Stimulated activated CD4-positive, alpha-beta T cell treated with anti-CD3 and anti-CD28 coated beads, Interleukin-4, amount 100 ng/mL, for 1 hour (primary cell): Measurements from ENCODE around the gene KIAA1217.
"Not testable (repeated sequence)": the region's sequence is repeated elsewhere in the genome, so short reads cannot be mapped to it uniquely, and the experiment has no call there.

ENCODE experiments used
- DNase-seq: peaks from one replicate; pipeline ENCODE4 v3.0.0-alpha.2; 2020

KIAA1217 gene

DNA sequence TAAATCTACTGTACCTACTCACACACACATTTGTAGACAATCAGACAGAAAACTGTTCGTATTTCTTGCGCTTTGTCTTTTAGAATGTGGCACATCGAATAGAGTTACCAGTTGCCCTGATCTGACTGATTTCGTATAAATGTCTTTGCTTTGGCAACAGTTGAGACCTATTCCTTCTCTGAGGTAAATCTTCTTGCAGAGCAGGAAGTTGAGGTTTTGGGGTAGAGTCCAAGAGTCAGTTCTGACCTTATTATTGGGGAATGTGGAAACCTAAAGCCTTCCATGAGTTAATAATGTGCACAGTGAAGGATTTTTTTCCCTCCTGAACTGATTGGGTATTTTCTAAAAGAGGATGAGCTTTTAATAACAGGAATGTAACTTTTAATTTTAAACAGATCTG, 135.3 kb downstream of the KIAA1217 start:
- no peak for DNase-seq

DNA sequence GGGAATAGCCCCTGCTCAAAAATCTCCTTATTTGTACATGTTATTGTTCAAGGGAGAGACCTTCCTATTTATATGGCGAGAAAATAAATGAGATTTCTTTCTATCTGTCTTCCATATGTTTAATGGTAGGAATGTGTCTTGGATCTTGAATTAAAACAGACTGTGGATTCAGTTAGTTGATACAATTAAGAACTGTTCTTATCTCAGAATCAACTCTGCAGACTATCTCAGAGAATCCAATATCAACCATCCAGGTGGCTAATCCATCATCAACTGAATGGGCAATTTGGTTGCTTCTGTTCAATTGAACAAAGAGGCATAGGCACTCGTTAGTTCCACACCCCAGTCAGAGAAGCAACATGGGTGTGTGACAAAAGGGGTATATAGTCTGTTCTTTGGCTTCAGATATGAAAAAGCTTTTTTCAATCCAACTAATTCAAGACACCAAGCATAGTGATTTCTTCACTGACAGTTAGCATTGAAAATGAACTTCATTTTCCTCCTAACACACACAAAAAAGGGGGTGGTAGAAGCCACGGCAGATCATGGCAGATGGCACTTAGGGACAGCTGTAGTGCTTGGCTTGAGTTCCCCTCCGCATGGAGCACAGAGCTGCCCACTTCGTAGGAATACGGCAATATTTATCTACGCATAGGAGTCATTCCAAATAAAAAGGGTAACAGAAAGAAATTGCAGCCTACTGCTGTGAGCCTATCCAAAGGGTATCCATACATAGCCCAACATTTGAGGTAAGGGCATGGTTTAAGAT, 135.9 kb downstream of the KIAA1217 start:
- DNase-seq: no peak

DNA sequence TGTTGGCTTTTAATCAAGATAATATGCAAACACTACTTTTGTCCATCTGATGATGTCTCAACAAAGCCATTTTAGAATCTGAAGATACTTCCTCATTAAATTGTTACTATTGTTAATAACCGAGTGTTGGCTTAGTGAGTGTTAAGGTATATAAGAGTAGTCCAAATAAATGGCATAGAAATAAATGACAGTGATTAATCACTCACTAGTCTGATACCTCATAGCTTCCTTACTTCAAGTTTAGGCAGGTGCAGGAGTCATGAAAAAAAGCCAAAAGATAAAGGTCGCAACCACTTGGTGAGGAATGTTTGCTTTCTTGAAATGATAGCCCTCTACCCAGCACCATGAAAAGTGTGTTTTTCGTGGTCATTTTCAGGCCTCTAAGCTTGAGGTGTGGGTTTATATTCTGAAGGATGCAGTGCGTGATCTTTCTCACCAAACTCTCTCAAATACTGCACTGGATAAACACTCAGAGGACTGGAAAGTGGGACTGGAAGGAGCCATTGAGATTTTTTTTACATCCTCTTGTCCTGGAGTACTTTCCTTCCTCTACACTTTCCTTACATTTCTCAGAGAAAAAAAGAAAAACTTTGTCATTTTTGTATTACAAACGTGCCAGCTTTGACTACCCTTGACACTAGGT, 138.1 kb downstream of the KIAA1217 start:
- DNase-seq: no peak

DNA sequence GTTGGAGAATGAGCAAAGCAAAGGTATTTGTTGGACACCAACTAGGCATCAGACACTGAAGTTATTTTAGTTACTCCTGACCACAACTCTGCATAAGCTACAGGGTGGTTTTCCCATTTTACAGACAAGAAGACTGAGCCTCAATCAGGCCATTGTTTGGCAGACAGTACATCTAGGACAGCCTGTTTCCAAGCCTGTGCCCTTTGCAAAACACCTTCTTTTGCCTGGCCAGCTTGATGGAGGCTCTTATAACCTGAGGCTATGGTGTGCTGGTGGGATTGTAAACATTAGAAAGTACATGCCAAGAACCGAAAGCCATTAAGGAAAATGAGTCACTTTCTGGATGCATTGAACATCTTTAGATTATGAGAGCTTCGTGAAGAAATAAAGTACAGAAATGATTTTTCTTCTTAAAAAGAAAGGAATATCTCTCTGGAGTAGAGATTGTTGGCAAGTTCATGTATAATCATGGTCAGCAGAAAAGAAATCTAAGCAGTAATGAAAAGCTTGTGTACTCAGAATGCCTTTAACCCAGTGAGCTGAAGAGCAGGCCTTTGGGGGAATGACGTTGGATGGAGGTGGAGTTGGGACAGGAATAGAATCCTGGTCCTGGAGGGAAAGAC, 140.6 kb downstream of the KIAA1217 start:
- no peak for DNase-seq

DNA sequence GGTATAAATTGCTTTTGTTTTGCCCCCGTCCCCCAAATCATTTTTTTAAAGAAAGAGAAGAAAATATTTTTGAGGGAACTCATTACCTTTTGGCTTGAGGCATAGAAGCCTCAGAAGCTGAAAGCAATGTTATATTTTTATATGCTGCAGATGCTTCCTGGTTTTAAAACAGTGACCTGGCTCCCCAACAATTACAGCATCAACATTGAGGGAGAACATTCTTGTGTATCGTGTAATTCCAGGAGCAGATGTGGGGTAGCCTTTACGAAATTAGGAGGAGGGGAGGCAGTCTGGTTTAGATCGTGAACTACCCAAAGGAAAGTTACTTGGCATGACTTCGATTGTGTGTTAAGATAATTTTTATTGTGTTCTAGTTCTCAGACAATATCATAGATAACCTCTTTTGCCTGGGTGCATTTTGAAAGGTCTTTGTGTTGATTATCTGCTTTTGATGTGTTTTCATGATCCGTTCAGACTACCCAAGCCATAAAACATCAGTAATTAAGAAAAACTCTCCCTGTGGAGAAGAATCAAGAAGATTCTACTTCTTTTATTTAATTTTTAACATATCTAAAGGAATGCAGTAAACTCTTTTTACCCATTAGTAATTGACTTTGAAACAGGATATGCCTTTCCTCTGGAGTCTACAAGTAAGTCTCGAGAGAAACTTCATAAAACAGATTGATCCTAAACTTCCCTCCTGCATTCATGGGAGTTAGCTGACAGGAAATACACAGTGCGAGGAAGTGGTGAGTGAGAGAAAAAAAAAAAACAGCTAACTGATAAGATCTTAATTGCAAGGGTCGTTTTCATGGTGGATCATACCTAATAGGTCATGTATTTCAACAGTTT, 141.4 kb downstream of the KIAA1217 start:
- no peak for DNase-seq

DNA sequence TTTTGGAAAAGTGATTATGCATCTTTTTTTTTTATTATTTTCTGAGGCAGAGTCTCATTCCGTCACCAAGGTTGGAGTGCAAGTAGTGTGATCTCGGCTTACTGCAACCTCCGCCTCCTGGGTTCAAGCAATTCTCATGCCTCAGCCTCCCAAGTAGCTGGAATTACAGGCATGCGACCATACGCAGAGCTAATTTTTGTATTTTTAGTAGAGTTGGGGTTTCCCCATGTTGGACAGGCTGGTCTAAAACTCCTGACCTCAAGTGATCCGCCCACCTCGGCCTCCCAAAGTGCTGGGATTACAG, 141.9 kb downstream of the KIAA1217 start:
- DNase-seq: not testable (repeated sequence)

DNA sequence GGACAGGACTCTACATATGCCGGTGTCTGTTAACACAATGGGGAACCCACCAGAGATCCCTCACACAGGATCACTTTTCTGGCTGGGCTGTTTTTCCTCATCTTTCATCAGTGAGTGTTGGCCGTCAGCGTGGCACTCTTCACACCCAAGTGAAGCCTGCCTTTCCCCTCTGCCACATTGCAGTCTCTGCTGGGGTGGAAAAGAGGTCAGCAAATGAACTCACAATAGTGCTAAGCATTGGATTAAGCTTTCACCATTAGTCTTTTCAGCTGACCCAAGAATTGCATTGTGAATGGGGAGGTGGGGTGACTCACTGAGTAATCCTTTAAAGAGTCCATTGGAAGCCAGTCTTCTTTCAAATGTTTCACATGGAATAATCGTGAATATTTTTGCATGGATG, 143.0 kb downstream of the KIAA1217 start:
- no peak for DNase-seq

DNA sequence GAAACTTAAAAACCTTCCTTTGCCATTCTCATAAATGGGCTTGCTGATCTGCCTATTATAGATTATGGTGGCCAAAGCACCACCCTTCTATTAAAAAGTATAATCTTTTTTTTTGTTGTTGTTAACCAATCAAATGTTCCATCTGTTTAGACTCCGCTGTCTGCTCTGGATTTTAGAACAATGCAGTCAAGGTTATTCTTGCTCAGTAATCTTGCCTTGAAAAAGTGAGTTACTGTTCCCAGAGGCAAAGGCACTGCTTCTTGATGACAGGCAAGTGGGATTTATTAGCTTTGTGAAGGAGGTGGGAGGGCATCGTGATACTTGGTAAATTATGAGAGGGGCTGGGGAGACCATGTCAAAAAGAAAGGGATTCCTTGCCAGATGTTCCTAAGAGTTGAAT, 143.5 kb downstream of the KIAA1217 start:
- no peak for DNase-seq

DNA sequence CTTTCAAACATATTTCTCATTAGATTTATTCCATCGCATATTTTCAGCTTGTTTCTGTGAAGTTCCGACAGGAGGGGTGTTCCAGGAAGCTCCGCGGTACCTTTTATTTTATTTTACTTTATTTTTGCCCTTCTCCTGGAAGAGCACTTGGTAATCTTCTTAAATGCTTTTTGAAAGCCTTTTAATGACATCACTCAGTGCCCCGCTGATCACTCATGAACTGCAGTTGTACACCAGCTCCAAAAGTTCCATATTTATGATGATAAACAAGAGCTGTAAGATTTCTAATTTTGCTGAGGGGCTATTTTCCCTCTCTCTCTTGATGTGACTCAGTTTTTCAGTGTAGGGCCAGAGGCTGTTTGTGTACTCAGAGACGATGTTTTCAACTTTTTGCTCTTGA, 144.4 kb downstream of the KIAA1217 start:
- DNase-seq: no peak

DNA sequence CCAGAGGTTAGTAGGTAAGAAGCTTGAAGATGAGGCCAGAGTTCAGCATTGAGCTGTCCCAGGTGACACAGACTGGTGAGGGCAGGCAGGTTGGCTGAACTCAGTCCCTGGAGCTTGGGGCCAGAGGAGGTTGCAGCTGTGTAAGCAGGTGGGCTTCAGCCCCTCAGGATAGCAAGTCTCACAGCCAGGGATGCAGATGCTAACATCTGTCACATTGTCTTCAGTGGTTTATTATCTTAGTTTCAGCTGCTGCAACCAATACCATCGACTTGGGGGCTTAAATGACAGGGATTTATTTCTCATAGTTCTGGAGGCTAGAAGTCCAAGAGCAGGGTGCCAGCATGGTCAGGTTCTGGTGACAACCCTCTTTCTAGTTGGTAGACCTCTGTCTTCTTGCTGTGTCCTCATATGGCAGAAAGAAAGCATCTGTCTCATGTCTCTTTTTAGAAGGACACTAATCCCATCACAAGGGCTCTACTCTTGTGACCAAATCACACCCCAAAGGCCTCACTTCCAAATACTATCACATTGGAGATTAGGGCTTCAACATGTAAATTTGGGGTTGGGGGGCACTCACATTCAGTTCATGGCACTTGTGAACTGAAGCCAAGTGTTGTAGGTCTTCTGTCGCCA, 146.2 kb downstream of the KIAA1217 start:
- no peak for DNase-seq

DNA sequence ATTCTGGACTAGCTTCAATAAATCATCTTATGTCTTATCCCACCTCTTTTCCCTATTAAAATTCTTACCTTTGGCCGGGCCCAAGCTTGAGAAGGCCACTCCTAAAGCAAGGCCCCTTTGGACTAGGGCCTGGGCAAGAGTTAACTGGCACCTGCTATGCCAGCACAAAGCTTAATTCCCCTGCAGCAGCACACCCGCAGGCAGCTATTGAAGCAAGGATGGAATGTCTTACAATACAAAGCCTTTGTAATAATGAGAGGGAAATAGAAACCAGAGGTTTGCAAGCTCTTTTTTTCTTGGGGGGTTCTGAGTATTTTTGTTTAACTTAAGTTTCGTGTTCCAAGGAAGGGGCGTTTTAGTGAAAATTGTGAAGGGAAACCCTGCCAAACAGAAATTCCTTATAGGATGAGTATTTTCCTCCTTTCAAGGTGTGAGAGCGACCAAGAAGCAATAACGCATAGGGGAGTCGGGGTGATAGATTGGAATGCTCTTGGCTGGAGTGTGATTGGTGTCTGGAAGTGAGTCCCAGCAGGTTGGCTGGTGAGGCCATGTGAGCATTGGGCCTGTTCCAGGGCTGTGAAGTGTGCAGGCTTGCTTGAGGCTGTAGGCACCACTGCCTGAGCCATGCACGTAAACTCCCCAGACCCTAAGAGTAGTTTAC, 148.5 kb downstream of the KIAA1217 start:
- DNase-seq: no peak

DNA sequence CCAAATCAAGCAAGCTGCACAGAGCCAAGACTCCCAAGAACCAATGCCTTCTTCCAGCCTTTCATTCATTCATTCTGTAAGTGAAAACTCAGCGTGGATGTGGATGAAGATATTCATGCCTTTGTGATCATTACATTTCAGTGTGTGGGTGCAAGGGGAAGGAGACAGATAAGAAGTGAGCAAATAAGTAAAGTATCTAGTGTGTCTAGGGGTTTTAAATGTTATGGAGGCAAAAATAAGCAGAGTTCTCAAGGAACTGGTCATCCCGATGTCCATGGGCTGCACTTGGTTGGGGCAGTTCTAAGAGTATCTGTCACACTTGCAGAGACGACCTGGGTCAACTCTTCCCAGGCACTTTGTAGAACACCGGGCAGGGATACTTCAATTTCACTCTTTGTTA, 149.1 kb downstream of the KIAA1217 start:
- no peak for DNase-seq

DNA sequence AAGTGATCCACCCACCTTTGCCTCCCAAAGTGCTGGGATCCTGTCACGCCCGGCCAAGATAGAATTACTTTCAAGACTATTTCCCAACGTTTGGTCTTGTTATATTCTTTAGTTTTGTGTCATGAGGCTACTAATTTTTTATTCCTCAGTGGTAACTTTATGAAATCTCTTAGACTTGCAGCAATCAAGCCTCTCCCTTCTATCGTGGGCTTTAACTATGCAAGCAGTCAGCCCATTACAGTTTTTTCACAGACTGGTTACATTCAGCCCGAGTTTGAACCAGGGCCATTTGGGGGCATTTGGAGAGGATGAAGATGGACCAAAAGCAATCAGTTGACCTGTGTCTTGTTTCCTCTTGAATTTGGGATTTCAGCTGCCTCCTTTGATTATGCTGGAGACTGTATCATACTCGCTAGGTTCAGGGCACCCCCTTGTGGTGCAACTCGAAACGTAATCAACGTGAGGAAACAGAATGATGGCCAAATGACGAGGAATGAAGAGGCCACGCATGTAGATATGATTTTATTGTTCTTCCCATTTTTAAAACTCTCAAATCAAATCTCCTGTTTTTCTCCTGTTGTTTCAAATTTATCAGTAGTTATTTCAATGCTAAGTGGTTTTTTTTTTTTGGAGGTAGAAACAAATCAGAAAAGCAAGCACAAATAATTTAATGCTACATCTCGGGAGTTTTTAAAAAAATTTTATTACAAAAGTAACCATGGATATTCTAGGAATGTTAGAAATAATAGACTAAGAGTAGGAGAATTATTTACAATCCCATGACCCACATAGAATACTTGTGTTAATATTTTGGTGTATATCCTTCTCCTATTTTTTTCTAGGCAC, 151.6 kb downstream of the KIAA1217 start:
- peak; percentile 11 for DNase-seq

DNA sequence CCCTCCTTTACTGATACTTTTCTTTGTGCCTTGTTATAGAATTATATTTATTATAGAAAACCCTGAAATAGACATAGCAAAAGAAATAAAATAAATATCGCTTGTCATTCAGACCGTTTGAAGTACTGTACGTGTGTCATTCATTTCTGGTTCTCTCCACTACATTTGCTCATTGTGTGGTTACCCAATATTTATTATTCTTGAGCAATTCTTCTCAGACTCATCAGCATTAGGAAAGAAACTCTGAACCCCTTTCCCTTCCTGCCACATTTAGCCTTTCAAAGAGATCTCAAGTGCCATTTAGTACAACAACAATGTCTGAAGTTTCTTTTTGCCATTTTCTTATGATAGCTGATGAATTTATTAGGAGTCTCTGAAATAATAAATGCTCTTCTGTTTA, 154.1 kb downstream of the KIAA1217 start:
- DNase-seq: no peak

DNA sequence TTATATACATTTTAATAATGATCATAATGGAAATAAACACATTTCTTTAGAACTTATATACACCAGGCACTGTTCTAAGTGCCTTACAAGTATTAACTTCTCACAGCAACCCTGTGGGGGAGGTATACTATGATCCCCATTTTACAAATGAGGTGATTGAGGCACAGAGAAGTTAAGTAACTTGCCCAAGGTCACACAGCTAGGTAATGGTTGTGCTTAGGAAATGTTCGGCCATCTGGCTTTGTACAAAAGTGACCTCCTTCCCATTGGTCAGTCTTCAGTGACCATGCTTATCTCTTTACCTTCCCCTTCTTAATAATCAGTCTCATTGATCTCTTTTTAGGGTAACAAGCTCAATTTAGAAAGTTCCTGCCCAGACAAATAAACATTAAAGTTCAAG, 158.8 kb downstream of the KIAA1217 start:
- no peak for DNase-seq

DNA sequence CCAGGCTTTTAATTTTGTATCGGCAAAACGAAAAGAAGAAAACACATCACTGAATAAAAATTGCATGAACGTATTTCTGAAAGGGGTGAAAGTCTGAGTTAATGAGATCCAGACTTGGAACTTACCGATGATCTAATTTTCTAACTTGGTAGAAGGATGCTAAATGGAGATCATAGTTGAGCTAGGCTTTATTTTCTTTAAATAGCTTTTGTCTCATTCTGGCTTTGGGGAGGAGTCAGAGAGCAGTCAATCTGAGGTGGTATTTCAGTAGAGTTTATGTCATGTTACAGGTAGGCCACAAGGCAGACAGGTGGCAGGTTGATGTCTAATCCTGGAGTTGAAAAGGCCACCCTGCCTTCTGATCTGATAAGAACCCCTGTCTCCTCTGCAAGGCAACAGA, 161.9 kb downstream of the KIAA1217 start:
- DNase-seq: no peak

DNA sequence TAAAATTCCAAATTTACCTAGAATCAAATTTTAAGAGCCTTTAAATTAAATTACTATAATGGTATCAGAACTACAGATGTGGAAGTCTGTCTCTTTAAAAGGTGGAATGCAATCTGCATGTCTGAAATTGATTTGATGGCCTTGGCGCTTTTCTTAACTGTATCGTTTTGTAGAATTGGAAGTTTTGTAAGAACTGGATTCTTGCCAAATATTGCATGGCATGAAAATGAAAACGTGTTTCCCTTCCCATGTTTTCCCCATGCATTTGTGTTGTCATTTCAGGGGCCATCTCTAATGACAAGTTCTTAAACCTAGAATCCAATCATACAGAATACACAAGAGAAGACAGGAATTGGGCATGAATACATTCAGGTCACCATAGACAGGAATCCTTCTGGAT, 162.5 kb downstream of the KIAA1217 start:
- DNase-seq: no peak

DNA sequence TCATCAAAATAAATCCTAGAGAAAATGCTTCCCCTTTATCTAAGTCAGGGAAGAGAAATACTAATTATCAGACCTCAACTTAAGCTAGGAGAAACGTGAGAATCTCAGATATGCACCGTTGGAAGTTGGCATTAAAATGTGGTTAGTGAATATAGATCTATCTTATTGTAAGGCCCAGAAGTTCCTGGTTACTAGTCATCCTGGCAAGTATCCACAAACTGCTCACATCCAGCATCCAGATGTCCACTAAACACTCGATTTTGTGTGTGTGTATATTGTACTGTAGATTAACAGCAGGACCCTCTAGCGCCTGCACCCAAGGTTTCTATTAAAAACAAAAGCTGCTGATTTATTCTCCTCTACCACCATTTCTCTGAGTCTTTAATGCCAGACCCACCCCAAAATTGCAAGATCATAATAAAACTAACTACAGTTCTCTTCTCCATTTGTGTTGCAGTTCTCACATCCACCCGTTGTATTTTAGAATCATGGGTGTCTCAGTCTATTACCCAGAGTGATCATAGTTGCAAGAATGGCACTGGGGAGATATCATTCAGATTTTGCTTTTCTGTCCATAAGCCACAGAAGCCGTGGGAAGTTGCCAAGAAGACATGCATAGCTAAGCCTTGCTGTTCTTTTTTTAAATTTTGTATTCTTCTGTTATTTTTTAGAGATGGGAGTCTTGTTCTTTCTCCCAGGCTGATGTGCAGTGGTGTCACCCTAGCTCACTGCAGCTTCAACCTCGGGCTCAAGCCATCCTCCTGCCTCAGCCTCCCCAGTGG, 165.4 kb downstream of the KIAA1217 start:
- DNase-seq: no peak

DNA sequence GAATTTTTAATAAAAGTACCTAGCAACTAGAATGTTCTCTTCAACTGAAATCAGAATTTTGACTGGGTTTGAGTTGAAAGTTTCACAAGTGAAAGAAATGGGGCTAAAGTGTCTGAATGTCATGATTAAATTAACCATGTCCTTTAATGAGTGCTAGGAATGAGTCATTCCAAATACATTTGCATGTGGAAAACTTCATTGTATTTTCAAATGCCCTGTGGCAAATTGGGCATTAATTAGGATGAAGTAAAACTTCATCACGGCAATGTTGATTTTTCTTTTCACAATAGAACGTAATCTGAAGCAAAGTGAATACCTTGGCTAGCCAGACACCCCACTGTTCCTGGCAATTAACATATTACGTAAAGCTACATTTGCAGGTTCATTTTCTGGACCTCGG, 166.6 kb downstream of the KIAA1217 start:
- no peak for DNase-seq

DNA sequence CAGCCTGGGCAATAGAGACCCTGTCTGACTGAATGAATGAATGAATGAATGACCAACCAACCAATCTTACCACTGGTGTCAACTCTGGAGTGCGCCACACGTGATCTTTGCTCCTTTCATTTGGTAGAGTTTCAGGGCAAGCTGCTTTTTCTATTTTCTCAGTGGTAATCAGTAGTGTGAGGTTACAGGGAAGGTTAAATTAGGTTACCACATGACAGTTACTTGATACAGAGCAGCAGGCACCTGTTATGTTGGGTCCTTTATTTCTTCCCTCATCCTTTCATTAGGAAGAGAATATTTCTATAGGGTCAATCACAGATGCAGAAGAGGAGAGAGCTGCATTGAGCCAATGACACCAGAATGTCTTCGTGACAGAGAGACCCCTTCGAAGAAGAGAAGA, 167.8 kb downstream of the KIAA1217 start:
- DNase-seq: no peak
